Right ventricle myocardium superior (tissue), 1 donor: Measurements from ENCODE around the gene ZNF519. TPM values are rescaled to one million over a fixed set of nuclear protein-coding genes. Genes with fewer than 3 reads are reported as not detected.
"Not testable (repeated sequence)": the region's sequence is repeated elsewhere in the genome, so short reads cannot be mapped to it uniquely, and the experiment has no call there.

Source experiments
- ATAC-seq: fragments of 200-7000 bp; cut with Tn5 transposase; one replicate; pipeline ENCODE4 v1.9.1; 2020; ENCODE audit warnings: mild to moderate bottlenecking; ENCODE audit not compliant: poor library complexity
- DNase-seq: peaks from one replicate; pipeline ENCODE4 v3.0.0-alpha.2; 2020
- intact Hi-C: fragments of 100-400 bp; cut with DNase I; formaldehyde crosslinking; loops from one replicate; pipeline ENCODE4 v1.11.2; 2022
- long read RNA-seq: library from polyadenylated mRNA; unstranded; transcript quantifications from one replicate; pipeline ENCODE4 v2.0.0, GENCODE V29; 2021
- total RNA-seq: library from RNA; stranded (reverse); fragmentation: NEBNext Ultra II Directional; extraction: Animal tissue kit (Norgen Biotek cat#: 25700); gene quantifications from one replicate; pipeline ENCODE4 v1.2.1, GENCODE V29; 2021
- donor health status: DM: no; HTN: yes; CAD: no; lungs with severe emphysema.

ZNF519 gene
- 2.7 TPM for total RNA-seq
- long read RNA-seq = 0 reads

GRCh38 chr18:14132271-14132700 is at the start of gene ZNF519:
TSS of gene ZNF519 (minus strand) at chr18:14132435. CDS start at chr18:14132277, 158 bp downstream.
- ATAC-seq = peak; percentile 100
- intact Hi-C loops = not testable (repeated sequence)
- peak; percentile 97 for DNase-seq

- no peak for DNase-seq
- ATAC-seq = peak; percentile 45
- intact Hi-C loops = no loop called here
Observed at GRCh38 chr18:14179306-14179705, 47.1 kb upstream of the ZNF519 start.

DNA sequence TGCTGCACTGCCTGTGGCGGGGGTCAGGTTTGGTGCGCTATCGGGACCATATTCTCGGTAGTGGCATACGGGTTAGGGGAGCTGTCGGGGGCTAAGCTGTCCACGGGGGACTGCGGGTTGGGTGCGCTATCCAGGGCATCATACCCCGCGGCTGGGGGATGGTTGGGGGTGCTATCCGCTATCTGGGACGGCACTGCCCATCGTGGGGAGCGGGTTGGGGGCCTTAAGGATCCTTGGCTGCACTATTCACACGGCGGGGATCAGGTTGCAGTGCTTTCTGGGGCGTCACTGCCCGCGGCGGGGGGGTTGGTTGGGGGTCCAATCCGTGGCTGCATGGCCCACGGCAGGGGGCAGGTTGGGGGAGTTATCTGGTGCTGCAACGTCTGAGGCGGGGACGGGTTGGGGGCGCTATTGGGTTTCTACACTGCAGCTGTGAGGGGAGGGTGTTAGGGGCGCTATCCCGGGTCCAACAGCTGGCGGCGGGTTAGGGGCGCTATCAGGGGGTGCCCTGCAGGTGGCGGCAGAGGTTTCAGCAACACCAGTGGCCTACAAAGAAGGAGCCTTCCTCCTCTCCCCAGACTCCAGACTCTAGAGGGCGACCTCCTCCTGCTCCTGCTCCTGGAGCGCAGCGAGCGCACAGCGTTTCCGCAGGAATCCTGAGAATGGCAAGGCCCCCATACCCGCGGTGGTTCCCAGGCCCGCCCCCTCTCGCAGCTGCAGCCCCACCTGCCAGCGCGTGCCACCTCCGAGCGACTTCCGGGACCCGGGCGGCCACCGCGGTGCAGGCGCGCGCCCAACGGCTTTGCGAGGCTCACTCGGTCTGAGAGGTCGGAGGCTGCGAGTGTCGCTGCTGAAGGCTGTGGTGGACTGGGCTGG is 46.3 kb upstream of the ZNF519 start:
- ATAC-seq (peak; percentile 98), DNase-seq (peak; percentile 61)
- intact Hi-C loops = not testable (repeated sequence)

- intact Hi-C loops, ATAC-seq, DNase-seq: not testable (repeated sequence)
Observed at GRCh38 chr18:14177540-14178320, 45.5 kb upstream of the ZNF519 start.

- intact Hi-C loops, DNase-seq, ATAC-seq: not testable (repeated sequence)
Observed at GRCh38 chr18:14175404-14175803, 43.2 kb upstream of the ZNF519 start.

- no peak for DNase-seq
- intact Hi-C loops = no loop called here
Observed at GRCh38 chr18:14174706-14175085, 42.5 kb upstream of the ZNF519 start.

GRCh38 chr18:14174002-14174705 is 41.9 kb upstream of the ZNF519 start:
- DNase-seq, intact Hi-C loops, ATAC-seq: not testable (repeated sequence)

More at GRCh38 chr18:14174706-14175085, 42.5 kb upstream of the ZNF519 start:
- no peak for ATAC-seq

DNA sequence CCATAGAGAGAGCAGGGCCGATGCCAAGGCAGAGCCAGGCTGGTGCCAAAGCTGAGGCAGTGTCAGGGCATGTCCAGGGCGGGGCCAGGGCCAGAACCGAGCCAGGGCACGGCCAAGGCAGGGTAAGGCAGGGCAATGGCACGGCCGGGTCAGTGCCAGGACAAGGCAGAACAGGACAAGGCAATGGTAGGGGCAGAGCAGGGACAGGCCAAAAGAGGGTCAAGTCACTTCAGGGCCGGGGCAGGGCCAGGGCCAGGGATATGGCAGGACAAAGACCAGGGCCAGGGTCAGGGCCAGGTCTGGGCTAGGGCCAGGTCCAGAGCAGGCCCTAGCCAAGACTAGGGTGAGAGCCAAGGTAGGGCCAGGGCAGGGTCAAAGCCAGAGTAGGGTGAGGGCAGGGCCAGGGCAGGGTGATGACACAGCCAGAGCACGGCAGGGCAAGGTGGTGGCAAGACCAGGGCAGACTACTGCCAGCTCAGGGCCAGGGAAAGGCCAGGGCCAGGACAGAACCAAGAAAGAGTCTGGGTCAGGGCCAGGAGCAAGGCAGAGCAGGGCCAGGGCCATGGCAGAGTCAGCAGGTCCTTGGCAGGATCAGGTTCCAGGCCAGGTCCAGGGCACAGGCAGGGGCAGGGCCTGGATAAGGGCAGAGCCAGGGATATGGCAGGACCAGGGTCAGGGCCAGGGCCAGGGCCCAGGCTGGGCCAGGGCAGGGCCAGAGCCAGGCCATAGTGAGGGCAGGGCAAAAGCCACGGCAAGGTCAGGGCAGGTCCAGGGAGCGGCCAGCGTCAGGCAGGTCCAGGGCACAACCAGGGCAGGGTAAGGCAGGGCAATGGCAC is 41.1 kb upstream of the ZNF519 start:
- DNase-seq, intact Hi-C loops: not testable (repeated sequence)
- peak; percentile 14 for ATAC-seq

GRCh38 chr18:14172142-14173115 is 40.2 kb upstream of the ZNF519 start:
- DNase-seq, intact Hi-C loops, ATAC-seq: not testable (repeated sequence)

- intact Hi-C loops, ATAC-seq, DNase-seq: not testable (repeated sequence)
Observed at GRCh38 chr18:14171301-14172141, 39.3 kb upstream of the ZNF519 start.

- intact Hi-C loops = not testable (repeated sequence)
- ATAC-seq = peak; percentile 20
Observed at GRCh38 chr18:14170367-14171036, 38.3 kb upstream of the ZNF519 start.

DNA sequence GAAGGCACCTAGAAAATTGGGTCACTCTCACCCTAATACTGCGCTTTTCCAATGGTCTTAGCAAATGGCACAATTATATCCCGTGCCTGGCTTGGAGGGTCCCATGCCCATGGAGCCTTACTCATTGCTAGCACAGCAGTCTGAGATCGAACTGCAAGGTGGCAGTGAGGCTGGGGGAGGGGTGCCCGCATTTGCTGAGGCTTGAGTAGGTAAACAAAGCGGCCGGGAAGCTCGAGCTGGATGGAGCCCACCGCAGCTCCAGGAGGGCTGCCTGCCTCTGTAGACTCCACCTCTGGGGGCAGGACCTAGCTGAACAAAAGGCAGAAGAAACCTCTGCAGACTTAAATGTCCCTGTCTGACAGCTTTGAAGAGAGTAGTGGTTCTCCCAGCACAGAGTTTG is 30.7 kb upstream of the ZNF519 start:
- DNase-seq, ATAC-seq, intact Hi-C loops: not testable (repeated sequence)

More at GRCh38 chr18:14170367-14171036, 38.3 kb upstream of the ZNF519 start:
- DNase-seq = not testable (repeated sequence)

DNA sequence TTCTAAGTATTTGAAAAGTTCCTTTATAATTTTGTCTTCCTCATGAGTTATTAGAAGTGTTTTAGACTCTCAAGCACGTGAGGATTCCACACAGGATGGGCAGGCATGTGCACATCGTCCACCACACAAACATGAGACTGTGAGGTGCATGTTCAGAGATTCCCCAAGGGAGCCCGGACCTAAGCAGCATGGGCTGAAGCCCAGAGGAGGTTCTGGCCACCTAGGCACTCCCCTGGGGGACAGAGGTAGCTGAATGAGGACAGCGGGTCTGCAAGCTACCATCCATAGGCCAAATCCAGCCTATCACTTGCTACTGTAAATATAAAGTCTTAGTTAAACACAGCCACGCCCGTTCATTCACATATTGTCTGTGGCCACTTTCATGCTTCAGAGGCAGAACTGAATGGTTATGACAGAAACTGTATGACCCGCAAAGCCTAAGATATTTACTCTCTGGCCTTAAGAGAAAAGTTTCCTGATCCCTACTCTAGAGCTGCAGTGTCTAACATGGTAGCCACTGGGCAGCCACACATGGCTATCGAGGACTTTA is 19.4 kb upstream of the ZNF519 start:
- intact Hi-C loops, ATAC-seq, DNase-seq: not testable (repeated sequence)

GRCh38 chr18:14150766-14151165 is 18.5 kb upstream of the ZNF519 start:
- not testable (repeated sequence) for DNase-seq

GRCh38 chr18:14149916-14150420 is 17.7 kb upstream of the ZNF519 start:
- intact Hi-C loops, ATAC-seq, DNase-seq: not testable (repeated sequence)

More at GRCh38 chr18:14150766-14151165, 18.5 kb upstream of the ZNF519 start:
- ATAC-seq, intact Hi-C loops: not testable (repeated sequence)
